ENCODE data around the gene TUFT1.
A peak's percentile ranks its signal among the peaks of the same experiment; 100 is the strongest.

Gene TUFT1

DNA sequence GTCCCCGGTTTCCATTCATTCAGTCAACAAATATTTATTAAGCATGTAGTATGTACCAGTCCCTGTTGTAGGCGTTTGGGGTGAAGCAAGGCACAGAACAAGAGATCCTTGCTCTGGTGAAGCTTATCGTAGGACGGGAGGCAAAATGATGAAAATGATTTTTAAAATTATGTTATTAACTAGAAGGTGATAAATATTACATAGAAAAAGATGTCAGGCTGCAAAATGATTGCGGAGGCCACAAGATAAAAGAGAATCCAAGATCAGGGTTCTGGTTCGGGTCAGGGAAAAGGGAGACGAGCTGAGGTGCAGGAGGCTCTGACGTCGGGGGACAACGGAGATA lies 29.5 kb upstream of the TUFT1 start:
- Histone ChIP-seq H3K9me3 (ENCODE audit: control insufficient read depth, insufficient read depth, low read depth, low read length) (no peaks in the 10 kb centered on the region), H3K4me1 (ENCODE audit: control insufficient read depth, insufficient read depth, low read length) (peaks cover 16% of the 10 kb centered on the region), H3K36me3 (ENCODE audit: control insufficient read depth in 2 of 2, insufficient read depth in 1 of 2, low read length in 2 of 2) (no peaks in the 10 kb centered on the region), H3K27ac (ENCODE audit: extremely low read depth, low read depth, low read length) (peak overlapping the region; percentile 59; the same call in 1 of the 2 replicates), H3K4me3 (ENCODE audit: low read depth, low read length) (peak overlapping the region; percentile 64)
- POLR2A ChIA-PET = interaction anchor here (0.6 to 1.9 kb wide), 11 partner anchors 8 to 538 kb away, joined by 3 to 17 read pairs (median 6); partner anchors contain the start of genes POGZ, TDRKH, TUFT1 and VPS72
- TF ChIP-seq ZNF837 (tag by site-specific recombination; IDR thresholded peaks at IDR 0.05) = no peak
- no peak for TF ChIP-seq ZNF76 (tag by site-specific recombination; IDR thresholded peaks at IDR 0.05; ENCODE audit: borderline replicate concordance, low read depth)
- peak; percentile 77 for TF ChIP-seq ZNF664 (tag by site-specific recombination; IDR thresholded peaks at IDR 0.05)
- 0 out of 2 replicates have a peak, but pooled peaks have one; percentile 58 for TF ChIP-seq ZNF777 (tag by site-specific recombination; IDR thresholded peaks at IDR 0.05; ENCODE audit: borderline replicate concordance)
- CTCF ChIA-PET = interaction anchor here (0.6 to 1.1 kb wide), 3 partner anchors 46 to 292 kb away, joined by 4 read pairs; no protein-coding TSS in a partner anchor

DNA sequence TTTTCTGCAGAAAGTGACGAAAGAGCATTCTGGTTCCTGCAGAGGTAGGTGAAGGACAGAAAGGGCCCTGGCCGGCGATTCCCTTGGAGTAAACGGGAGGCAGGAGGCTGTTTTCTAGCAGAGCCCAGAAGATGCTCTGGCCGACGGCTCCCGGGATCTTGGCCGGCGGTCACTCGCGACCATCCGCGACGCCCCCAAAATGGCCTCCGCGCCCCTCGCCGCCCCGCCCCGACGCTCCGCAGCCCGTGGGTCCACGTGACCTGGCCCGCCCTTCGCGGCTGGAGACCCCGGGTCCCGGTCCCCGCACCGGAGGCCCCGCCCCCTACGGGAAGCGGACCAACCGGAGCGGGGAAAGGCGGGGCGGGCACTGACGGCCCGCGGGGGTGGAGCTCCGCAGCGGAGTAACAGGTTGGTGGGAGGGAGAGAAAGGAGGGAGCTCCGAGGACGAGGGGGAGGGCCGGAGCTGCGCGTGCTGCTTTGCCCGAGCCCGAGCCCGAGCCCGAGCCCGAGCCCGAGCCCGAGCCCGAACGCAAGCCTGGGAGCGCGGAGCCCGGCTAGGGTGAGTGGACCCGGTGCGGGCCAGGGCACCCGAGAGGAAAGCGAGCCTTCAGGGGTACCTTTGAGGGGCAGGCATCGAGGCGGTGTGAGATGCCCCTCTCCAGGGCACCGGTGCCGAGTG lies 29.0 kb upstream of the TUFT1 start, which contains the start of gene CGN:
Gene CGN (plus strand): TSS at position 431 of the 679 bp plus-strand sequence. CDS start 7,133 bp downstream, outside the sequence.
- no peaks in the 10 kb centered on the region for H3K36me3 ChIP-seq (ENCODE audit: control insufficient read depth in 2 of 2, insufficient read depth in 1 of 2, low read length in 2 of 2)
- peaks cover 16% of the 10 kb centered on the region for H3K4me1 ChIP-seq (ENCODE audit: control insufficient read depth, insufficient read depth, low read length)
- H3K4me3 ChIP-seq (ENCODE audit: low read depth, low read length) = peak within 1 kb of the TSS; percentile 64
- no peaks in the 10 kb centered on the region for H3K9me3 ChIP-seq (ENCODE audit: control insufficient read depth, insufficient read depth, low read depth, low read length)
- peak within 1 kb of the TSS; percentile 75; the same call in 1 of the 2 replicates for H3K27ac ChIP-seq (ENCODE audit: extremely low read depth, low read depth, low read length)
- ChIA-PET CTCF (interaction anchor here (0.6 to 1.6 kb wide), 6 partner anchors 24 to 903 kb away, joined by 3 to 4 read pairs (median 4); partner anchors contain the start of gene CRNN), POLR2A (interaction anchor here (0.6 to 1.9 kb wide), 15 partner anchors 8 to 537 kb away, joined by 3 to 17 read pairs (median 5); partner anchors contain the start of genes MRPL9, POGZ, TDRKH and TUFT1)
- TF ChIP-seq ZNF600 (tag by site-specific recombination; IDR thresholded peaks at IDR 0.05) = no peak
- peak; percentile 72; the same call in 1 of the 2 replicates for TF ChIP-seq BCL11B (tag by site-specific recombination; IDR thresholded peaks at IDR 0.05; ENCODE audit: low read depth)
- TF ChIP-seq ZNF404 (tag by site-specific recombination; IDR thresholded peaks at IDR 0.05) = no peak
- TF ChIP-seq SP7 (tag by site-specific recombination; IDR thresholded peaks at IDR 0.05) = peak; percentile 38; the same call in 1 of the 2 replicates
- peak; percentile 85 for TF ChIP-seq SP3 (tag by site-specific recombination; IDR thresholded peaks at IDR 0.05)
- TF ChIP-seq, protein P1, sequence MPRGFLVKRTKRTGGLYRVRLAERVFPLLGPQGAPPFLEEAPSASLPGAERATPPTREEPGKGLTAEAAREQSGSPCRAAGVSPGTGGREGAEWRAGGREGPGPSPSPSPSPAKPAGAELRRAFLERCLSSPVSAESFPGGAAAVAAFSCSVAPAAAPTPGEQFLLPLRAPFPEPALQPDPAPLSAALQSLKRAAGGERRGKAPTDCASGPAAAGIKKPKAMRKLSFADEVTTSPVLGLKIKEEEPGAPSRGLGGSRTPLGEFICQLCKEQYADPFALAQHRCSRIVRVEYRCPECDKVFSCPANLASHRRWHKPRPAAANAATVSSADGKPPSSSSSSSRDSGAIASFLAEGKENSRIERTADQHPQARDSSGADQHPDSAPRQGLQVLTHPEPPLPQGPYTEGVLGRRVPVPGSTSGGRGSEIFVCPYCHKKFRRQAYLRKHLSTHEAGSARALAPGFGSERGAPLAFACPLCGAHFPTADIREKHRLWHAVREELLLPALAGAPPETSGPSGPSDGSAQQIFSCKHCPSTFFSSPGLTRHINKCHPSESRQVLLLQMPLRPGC (tag by site-specific recombination; IDR thresholded peaks at IDR 0.05) = peak; percentile 23; the same call in 1 of the 2 replicates
- no peak for TF ChIP-seq ZBTB48 (tag by site-specific recombination; IDR thresholded peaks at IDR 0.05)
- TF ChIP-seq ZNF10 (tag by site-specific recombination; IDR thresholded peaks at IDR 0.05) = peak; percentile 65; the same call in 1 of the 2 replicates
- TF ChIP-seq, protein P2, sequence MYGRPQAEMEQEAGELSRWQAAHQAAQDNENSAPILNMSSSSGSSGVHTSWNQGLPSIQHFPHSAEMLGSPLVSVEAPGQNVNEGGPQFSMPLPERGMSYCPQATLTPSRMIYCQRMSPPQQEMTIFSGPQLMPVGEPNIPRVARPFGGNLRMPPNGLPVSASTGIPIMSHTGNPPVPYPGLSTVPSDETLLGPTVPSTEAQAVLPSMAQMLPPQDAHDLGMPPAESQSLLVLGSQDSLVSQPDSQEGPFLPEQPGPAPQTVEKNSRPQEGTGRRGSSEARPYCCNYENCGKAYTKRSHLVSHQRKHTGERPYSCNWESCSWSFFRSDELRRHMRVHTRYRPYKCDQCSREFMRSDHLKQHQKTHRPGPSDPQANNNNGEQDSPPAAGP (tag by site-specific recombination; IDR thresholded peaks at IDR 0.05) = peak; percentile 36; the same call in 1 of the 2 replicates
- peak; percentile 33; the same call in 1 of the 2 replicates for TF ChIP-seq GLIS1 (tag by site-specific recombination; IDR thresholded peaks at IDR 0.05)
- no peak for TF ChIP-seq ZNF426 (tag by site-specific recombination; IDR thresholded peaks at IDR 0.05)
- TF ChIP-seq KLF9 (tag by site-specific recombination; IDR thresholded peaks at IDR 0.05; ENCODE audit: low read depth) = peak; percentile 56
- peak; percentile 31; the same call in 1 of the 2 replicates for TF ChIP-seq WT1 (tag by site-specific recombination; IDR thresholded peaks at IDR 0.05)
- TF ChIP-seq, protein P3, sequence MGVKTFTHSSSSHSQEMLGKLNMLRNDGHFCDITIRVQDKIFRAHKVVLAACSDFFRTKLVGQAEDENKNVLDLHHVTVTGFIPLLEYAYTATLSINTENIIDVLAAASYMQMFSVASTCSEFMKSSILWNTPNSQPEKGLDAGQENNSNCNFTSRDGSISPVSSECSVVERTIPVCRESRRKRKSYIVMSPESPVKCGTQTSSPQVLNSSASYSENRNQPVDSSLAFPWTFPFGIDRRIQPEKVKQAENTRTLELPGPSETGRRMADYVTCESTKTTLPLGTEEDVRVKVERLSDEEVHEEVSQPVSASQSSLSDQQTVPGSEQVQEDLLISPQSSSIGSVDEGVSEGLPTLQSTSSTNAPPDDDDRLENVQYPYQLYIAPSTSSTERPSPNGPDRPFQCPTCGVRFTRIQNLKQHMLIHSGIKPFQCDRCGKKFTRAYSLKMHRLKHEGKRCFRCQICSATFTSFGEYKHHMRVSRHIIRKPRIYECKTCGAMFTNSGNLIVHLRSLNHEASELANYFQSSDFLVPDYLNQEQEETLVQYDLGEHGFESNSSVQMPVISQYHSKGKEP (tag by site-specific recombination; IDR thresholded peaks at IDR 0.05) = peak; percentile 14; the same call in 1 of the 2 replicates
- peak; percentile 56 for TF ChIP-seq KLF1 (tag by site-specific recombination; IDR thresholded peaks at IDR 0.05)
- peak; percentile 26; the same call in 1 of the 2 replicates for TF ChIP-seq ZNF324 (tag by site-specific recombination; IDR thresholded peaks at IDR 0.05)
- TF ChIP-seq, protein P4, sequence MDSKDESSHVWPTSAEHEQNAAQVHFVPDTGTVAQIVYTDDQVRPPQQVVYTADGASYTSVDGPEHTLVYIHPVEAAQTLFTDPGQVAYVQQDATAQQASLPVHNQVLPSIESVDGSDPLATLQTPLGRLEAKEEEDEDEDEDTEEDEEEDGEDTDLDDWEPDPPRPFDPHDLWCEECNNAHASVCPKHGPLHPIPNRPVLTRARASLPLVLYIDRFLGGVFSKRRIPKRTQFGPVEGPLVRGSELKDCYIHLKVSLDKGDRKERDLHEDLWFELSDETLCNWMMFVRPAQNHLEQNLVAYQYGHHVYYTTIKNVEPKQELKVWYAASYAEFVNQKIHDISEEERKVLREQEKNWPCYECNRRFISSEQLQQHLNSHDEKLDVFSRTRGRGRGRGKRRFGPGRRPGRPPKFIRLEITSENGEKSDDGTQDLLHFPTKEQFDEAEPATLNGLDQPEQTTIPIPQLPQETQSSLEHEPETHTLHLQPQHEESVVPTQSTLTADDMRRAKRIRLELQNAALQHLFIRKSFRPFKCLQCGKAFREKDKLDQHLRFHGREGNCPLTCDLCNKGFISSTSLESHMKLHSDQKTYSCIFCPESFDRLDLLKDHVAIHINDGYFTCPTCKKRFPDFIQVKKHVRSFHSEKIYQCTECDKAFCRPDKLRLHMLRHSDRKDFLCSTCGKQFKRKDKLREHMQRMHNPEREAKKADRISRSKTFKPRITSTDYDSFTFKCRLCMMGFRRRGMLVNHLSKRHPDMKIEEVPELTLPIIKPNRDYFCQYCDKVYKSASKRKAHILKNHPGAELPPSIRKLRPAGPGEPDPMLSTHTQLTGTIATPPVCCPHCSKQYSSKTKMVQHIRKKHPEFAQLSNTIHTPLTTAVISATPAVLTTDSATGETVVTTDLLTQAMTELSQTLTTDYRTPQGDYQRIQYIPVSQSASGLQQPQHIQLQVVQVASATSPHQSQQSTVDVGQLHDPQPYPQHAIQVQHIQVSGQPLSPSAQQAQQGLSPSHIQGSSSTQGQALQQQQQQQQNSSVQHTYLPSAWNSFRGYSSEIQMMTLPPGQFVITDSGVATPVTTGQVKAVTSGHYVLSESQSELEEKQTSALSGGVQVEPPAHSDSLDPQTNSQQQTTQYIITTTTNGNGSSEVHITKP (tag by site-specific recombination; IDR thresholded peaks at IDR 0.05) = peak; percentile 89
- peak; percentile 96 for TF ChIP-seq SP2 (tag by site-specific recombination; IDR thresholded peaks at IDR 0.05)
- 0 out of 2 replicates have a peak, but pooled peaks have one; percentile 38 for TF ChIP-seq KLF7 (tag by site-specific recombination; IDR thresholded peaks at IDR 0.05; ENCODE audit: borderline replicate concordance)
- TF ChIP-seq OVOL3 (tag by site-specific recombination; IDR thresholded peaks at IDR 0.05) = no peak
- 0 out of 2 replicates have a peak, but pooled peaks have one; percentile 17 for TF ChIP-seq KLF16 (tag by site-specific recombination; IDR thresholded peaks at IDR 0.05)
- TF ChIP-seq ZBTB7A (tag by site-specific recombination; IDR thresholded peaks at IDR 0.05; ENCODE audit: low read depth) = peak; percentile 25; the same call in 1 of the 2 replicates
